OCI-LY3 (cell line): Measurements from ENCODE around the gene LRRC56.

Experiments used
- H2AFZ ChIP-seq: fragments of 200-600, 300-600 bp; shearing (Covaris generic); 2 replicates; pipeline ENCODE4 v1.6.0; 2014; ENCODE audit warnings: antibody characterized with exemption, low read depth, low read length
- H3K27ac ChIP-seq: fragments of 200-600, 300-600 bp; sonication (generic); 2 replicates; pipeline ENCODE4 v1.5.1; 2014; ENCODE audit warnings: mild to moderate bottlenecking, low read length, moderate library complexity, mixed read lengths
- H3K27me3 ChIP-seq: fragments of 200-600, 300-600 bp; sonication (generic); 2 replicates; pipeline ENCODE4 v1.6.1; 2014; ENCODE audit warnings: low read depth, low read length, mixed read lengths
- H3K36me3 ChIP-seq: fragments of 200-600, 300-600 bp; sonication (generic); replicated peaks from 2 replicates; pipeline ENCODE3; 2014; ENCODE audit warnings: low read depth, low read length, mixed read lengths
- H3K4me1 ChIP-seq: fragments of 300-600, 200-600 bp; sonication (generic); 2 replicates; pipeline ENCODE4 v1.6.1; 2014; ENCODE audit warnings: low read length, mixed read lengths
- H3K4me2 ChIP-seq: fragments of 200-600, 300-600 bp; sonication (generic); 2 replicates; pipeline ENCODE4 v1.6.1; 2014; ENCODE audit warnings: low read length, mixed read lengths
- H3K4me3 ChIP-seq: fragments of 300-600, 200-600 bp; sonication (generic); 2 replicates; pipeline ENCODE4 v1.5.1; 2014; ENCODE audit warnings: antibody characterized with exemption, mild to moderate bottlenecking, low read length, moderate library complexity
- H3K79me2 ChIP-seq: fragments of 300-600, 200-600 bp; shearing (Covaris generic); 2 replicates; pipeline ENCODE4 v1.6.1; 2014; ENCODE audit warnings: mild to moderate bottlenecking, low read length, mixed read lengths
- H3K9ac ChIP-seq: fragments of 300-600, 200-600 bp; shearing (Covaris generic); 2 replicates; pipeline ENCODE4 v1.6.0; 2014; ENCODE audit warnings: mild to moderate bottlenecking, low read length, moderate library complexity
- H3K9me3 ChIP-seq: fragments of 200-600, 300-600 bp; shearing (Covaris generic); 2 replicates; pipeline ENCODE4 v1.6.1; 2014; ENCODE audit warnings: low read length, mixed read lengths; ENCODE audit not compliant: insufficient read depth
- H4K20me1 ChIP-seq: fragments of 200-600, 300-600 bp; sonication (generic); 2 replicates; pipeline ENCODE4 v1.6.1; 2016; ENCODE audit warnings: low read length, mixed read lengths; ENCODE audit not compliant: insufficient read depth
- EZH2phosphoT487 ChIP-seq: fragments of 200-600 bp; shearing (Covaris generic); IDR thresholded peaks from 2 replicates; pipeline ENCODE4 v1.6.1; 2018; ENCODE audit warnings: antibody characterized with exemption, mixed run types, low read depth
- TF ChIP-seq, protein P1 (sequence below): fragments of 200-600, 300-600 bp; sonication (generic); IDR thresholded peaks from 2 replicates; pipeline ENCODE4 v1.5.1; 2014; ENCODE audit warnings: antibody characterized with exemption, low read length, low read depth

The LRRC56 gene

DNA sequence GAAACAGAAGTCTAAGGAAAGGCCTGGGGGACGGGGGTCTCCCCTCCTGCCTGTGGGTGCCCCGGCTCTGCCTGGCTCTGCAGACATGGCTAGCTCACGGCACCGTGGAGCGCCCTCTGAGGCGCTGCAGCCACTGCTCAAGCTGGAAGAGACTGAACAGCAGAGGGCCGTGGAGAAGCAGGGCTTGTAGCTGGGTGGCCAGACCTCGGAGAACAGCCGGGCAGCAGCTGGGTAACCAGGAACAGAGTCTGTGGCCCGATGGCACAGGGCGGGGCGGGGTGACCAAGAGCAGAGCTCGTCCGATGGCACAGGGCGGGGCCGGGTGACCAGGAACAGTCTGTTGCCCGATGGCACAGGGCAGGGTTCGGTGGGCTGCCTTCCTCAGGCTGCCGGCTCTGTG, 48.3 kb upstream of the LRRC56 start:
- H3K9me3 ChIP-seq = no peaks in the 10 kb centered on the region
- no peak overlapping the region for H2AFZ ChIP-seq
- no peaks in the 10 kb centered on the region for H3K27me3 ChIP-seq
- H3K79me2 ChIP-seq = peaks cover 9% of the 10 kb centered on the region; the same call in 1 of the 2 replicates
- H3K4me3 ChIP-seq = no peak overlapping the region
- H3K4me1 ChIP-seq = no peaks in the 10 kb centered on the region
- no peak overlapping the region for H3K27ac ChIP-seq
- H3K36me3 ChIP-seq = no peaks in the 10 kb centered on the region
- no peak overlapping the region for H3K9ac ChIP-seq
- no peaks in the 10 kb centered on the region for H4K20me1 ChIP-seq
- no peak overlapping the region for H3K4me2 ChIP-seq
- TF ChIP-seq, protein P1, sequence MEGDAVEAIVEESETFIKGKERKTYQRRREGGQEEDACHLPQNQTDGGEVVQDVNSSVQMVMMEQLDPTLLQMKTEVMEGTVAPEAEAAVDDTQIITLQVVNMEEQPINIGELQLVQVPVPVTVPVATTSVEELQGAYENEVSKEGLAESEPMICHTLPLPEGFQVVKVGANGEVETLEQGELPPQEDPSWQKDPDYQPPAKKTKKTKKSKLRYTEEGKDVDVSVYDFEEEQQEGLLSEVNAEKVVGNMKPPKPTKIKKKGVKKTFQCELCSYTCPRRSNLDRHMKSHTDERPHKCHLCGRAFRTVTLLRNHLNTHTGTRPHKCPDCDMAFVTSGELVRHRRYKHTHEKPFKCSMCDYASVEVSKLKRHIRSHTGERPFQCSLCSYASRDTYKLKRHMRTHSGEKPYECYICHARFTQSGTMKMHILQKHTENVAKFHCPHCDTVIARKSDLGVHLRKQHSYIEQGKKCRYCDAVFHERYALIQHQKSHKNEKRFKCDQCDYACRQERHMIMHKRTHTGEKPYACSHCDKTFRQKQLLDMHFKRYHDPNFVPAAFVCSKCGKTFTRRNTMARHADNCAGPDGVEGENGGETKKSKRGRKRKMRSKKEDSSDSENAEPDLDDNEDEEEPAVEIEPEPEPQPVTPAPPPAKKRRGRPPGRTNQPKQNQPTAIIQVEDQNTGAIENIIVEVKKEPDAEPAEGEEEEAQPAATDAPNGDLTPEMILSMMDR = no peak
- no peak for TF ChIP-seq EZH2phosphoT487

DNA sequence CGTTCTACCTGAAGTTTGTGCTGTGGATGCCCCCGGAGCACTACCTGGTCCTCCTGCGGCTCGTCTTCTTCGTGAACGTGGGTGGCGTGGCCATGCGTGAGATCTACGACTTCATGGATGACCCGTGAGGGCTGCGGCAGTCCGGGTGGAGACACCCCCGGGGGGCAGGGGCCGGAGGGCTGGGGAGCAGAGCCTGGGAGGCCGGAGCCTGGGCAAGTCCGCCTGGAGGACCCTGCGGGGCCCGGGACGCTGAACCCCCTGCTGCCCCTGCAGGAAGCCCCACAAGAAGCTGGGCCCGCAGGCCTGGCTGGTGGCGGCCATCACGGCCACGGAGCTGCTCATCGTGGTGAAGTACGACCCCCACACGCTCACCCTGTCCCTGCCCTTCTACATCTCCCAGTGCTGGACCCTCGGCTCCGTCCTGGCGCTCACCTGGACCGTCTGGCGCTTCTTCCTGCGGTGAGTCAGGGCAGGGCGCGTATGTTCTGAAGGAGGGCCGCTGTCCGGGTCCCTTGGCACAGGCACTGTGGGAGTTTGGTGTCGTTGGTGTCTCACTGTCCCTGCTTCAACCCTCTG, 47.6 kb upstream of the LRRC56 start:
- H3K4me3 ChIP-seq = no peak overlapping the region
- peaks cover 5% of the 10 kb centered on the region for H3K36me3 ChIP-seq
- no peak overlapping the region for H3K9ac ChIP-seq
- H4K20me1 ChIP-seq = no peaks in the 10 kb centered on the region
- no peaks in the 10 kb centered on the region for H3K9me3 ChIP-seq
- peaks cover 3% of the 10 kb centered on the region; the same call in 1 of the 2 replicates for H3K79me2 ChIP-seq
- no peaks in the 10 kb centered on the region for H3K27me3 ChIP-seq
- no peak overlapping the region for H3K4me2 ChIP-seq
- H2AFZ ChIP-seq = no peak overlapping the region
- no peak overlapping the region for H3K27ac ChIP-seq
- no peak for TF ChIP-seq EZH2phosphoT487
- TF ChIP-seq, protein P1 = no peak
- H3K4me1 ChIP-seq = no peaks in the 10 kb centered on the region

DNA sequence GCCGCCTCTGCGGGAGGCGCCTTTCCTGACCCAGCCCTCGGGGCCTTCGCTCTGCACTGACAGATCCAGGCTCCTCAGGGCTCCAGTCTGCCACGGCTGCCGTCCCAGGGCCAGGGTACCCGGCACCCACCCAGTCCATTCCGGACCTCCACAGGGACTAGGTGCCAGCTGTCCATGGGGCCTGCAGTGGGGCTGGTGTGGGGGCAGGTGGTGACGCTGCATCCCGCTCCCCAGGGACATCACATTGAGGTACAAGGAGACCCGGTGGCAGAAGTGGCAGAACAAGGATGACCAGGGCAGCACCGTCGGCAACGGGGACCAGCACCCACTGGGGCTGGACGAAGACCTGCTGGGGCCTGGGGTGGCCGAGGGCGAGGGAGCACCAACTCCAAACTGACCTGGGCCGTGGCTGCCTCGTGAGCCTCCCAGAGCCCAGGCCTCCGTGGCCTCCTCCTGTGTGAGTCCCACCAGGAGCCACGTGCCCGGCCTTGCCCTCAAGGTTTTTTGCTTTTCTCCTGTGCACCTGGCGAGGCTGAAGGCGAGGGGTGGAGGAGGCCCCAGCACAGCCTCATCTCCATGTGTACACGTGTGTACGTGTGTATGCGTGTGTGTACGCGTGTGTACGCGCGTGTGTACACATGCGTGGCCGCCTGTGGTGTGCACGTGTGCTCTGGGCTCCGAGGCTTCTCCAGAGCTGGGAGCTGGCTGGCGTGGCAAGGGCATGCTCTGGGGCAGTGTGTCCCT, 47.0 kb upstream of the LRRC56 start:
- H3K9ac ChIP-seq = no peak overlapping the region
- no peaks in the 10 kb centered on the region for H3K79me2 ChIP-seq
- H3K4me3 ChIP-seq = no peak overlapping the region
- TF ChIP-seq, protein P1 = no peak
- TF ChIP-seq EZH2phosphoT487 = no peak
- no peak overlapping the region for H3K27ac ChIP-seq
- no peaks in the 10 kb centered on the region for H3K9me3 ChIP-seq
- no peaks in the 10 kb centered on the region for H3K27me3 ChIP-seq
- peaks cover 5% of the 10 kb centered on the region for H3K36me3 ChIP-seq
- H3K4me2 ChIP-seq = no peak overlapping the region
- H3K4me1 ChIP-seq = no peaks in the 10 kb centered on the region
- no peaks in the 10 kb centered on the region for H4K20me1 ChIP-seq
- H2AFZ ChIP-seq = no peak overlapping the region

DNA sequence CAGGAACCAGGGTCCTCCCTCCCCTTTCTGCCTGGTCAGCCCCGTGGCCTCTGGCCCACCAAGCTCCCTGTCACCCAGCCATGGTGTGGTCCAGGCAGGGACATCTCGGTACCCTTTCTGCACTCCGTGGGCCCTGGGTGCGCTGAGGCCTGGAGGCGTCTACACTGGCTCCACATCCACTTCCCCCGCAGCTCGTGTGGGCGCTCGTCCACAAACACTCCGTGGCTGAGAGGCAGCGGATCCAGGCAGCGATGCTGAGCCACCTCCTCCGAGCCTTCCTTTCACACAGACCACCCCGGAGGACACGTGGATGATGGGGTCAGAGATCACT, 46.4 kb upstream of the LRRC56 start:
- Histone ChIP-seq H3K9ac (no peak overlapping the region), H3K27ac (no peak overlapping the region), H3K4me3 (no peak overlapping the region), H2AFZ (no peak overlapping the region), H3K4me2 (no peak overlapping the region), H3K36me3 (peaks cover 5% of the 10 kb centered on the region), H3K9me3 (no peaks in the 10 kb centered on the region), H4K20me1 (no peaks in the 10 kb centered on the region), H3K4me1 (no peaks in the 10 kb centered on the region), H3K27me3 (no peaks in the 10 kb centered on the region), H3K79me2 (no peaks in the 10 kb centered on the region)
- TF ChIP-seq, protein P1 = no peak
- no peak for TF ChIP-seq EZH2phosphoT487
